Neutrophil (primary cell): ENCODE data around the gene LMCD1.

Experiments
- H3K27ac ChIP-seq: fragments of 200-600 bp; sonication (generic); 2 replicates; pipeline ENCODE4 v1.5.1; 2016; ENCODE audit warnings: mild to moderate bottlenecking, moderate library complexity
- H3K27me3 ChIP-seq: fragments of 200-600 bp; sonication (generic); 2 replicates; pipeline ENCODE4 v1.6.0; 2016; ENCODE audit warnings: mild to moderate bottlenecking
- H3K36me3 ChIP-seq: fragments of 200-600 bp; sonication (generic); 2 replicates; pipeline ENCODE4 v1.5.1; 2017
- H3K4me1 ChIP-seq, 2 experiments: fragments of 200-600 bp in 1 of 2; sonication (generic) in 1 of 2; 1 replicate in 1 of 2; 2 replicates in 1 of 2; pipeline versions ENCODE4 v1.5.1 to v1.6.1; 2013 to 2016; ENCODE audit warnings: low read depth in 1 of 2, low read length in 1 of 2, mild to moderate bottlenecking in 1 of 2, moderate library complexity in 1 of 2; ENCODE audit not compliant: control insufficient read depth in 1 of 2, insufficient read depth in 1 of 2
- H3K4me3 ChIP-seq, 2 experiments: fragments of 200-600 bp in 1 of 2; sonication (generic) in 1 of 2; 1 replicate in 1 of 2; 2 replicates in 1 of 2; pipeline ENCODE4 v1.5.1; 2013 to 2016; ENCODE audit warnings: low read depth in 1 of 2, low read length in 1 of 2, mild to moderate bottlenecking in 1 of 2, moderate library complexity in 1 of 2
- H3K9me3 ChIP-seq: fragments of 200-600 bp; sonication (generic); 2 replicates; pipeline ENCODE4 v1.5.1; 2016
- TF ChIP-seq, protein P1 (sequence below): fragments of 200-600 bp; sonication (generic); IDR thresholded peaks from 2 replicates; pipeline ENCODE4 v1.5.1; 2016; ENCODE audit warnings: antibody characterized with exemption

Gene LMCD1

DNA sequence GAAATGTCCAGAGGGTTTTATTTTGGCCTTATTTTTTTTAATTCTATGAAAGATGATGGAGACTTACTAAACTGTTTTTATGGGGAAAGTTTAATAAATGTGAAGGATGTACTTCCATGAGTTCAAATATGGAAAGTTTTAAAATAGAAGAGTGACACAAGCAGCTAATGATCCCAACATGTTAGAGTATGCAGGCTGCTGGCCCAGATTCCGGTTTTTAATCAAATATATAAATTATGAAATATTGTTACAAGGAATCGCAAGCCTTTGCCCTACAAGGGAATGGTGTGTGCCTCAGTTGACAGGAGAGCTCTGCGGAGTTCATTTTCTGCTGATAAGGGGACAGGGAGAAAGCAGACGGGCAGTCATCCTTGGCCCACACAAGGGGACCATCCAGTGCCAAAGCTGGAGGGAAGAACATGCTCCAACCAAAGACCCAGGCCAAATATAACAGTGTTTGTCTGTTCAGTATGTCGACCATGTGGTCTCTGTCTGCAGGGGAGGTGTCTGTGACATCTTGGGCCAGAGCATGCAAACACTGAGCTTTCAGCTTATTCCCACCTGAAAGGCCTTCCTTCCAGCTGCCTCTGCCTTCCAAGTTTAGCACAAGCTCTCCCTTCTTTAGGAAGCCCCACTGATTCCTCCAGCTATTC, 73.2 kb downstream of the LMCD1 start:
- Histone ChIP-seq H3K4me3 (no peak overlapping the region), H3K36me3 (no peaks in the 10 kb centered on the region), H3K9me3 (no peaks in the 10 kb centered on the region), H3K4me1 (no peaks in the 10 kb centered on the region), H3K27me3 (no peaks in the 10 kb centered on the region), H3K27ac (no peak overlapping the region)
- TF ChIP-seq, protein P1, sequence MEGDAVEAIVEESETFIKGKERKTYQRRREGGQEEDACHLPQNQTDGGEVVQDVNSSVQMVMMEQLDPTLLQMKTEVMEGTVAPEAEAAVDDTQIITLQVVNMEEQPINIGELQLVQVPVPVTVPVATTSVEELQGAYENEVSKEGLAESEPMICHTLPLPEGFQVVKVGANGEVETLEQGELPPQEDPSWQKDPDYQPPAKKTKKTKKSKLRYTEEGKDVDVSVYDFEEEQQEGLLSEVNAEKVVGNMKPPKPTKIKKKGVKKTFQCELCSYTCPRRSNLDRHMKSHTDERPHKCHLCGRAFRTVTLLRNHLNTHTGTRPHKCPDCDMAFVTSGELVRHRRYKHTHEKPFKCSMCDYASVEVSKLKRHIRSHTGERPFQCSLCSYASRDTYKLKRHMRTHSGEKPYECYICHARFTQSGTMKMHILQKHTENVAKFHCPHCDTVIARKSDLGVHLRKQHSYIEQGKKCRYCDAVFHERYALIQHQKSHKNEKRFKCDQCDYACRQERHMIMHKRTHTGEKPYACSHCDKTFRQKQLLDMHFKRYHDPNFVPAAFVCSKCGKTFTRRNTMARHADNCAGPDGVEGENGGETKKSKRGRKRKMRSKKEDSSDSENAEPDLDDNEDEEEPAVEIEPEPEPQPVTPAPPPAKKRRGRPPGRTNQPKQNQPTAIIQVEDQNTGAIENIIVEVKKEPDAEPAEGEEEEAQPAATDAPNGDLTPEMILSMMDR: no peak

DNA sequence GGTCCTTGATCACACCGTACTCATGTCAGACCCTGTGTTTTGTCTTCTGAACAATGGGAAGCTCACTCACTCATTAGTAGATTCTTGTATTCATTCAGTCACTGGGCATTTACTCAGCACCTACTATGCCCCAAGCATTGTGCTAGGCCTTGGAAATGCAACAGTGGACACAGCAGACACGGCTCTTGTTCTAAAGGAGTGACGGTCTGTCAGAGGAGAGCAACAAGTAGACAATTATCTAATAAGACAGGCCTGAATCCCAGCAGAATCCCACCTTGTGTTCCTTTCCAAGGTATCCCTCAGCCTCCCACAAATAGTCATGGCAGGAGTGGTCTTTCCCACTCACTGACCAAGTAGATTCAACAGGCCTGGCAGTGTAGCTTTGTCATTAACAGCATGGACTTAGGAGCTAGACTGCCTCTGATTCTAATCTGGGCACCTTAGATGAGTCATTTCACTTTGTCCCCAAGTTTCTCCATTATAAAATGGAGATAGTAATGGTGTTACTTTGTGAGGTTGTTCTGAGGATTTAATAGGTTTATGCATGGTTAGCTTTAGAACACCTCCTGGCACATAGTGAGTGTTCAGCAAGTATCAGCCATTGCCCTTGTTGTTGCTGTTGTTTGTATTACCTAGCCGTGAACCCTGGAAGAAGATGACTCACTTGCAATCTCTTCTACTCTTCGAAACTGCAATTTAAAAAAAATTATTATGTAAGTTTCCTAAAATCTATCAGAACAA, 73.9 kb downstream of the LMCD1 start:
- Histone ChIP-seq H3K4me1 (no peaks in the 10 kb centered on the region), H3K4me3 (no peak overlapping the region), H3K36me3 (no peaks in the 10 kb centered on the region), H3K27ac (no peak overlapping the region), H3K9me3 (no peaks in the 10 kb centered on the region), H3K27me3 (no peaks in the 10 kb centered on the region)
- TF ChIP-seq, protein P1: no peak

DNA sequence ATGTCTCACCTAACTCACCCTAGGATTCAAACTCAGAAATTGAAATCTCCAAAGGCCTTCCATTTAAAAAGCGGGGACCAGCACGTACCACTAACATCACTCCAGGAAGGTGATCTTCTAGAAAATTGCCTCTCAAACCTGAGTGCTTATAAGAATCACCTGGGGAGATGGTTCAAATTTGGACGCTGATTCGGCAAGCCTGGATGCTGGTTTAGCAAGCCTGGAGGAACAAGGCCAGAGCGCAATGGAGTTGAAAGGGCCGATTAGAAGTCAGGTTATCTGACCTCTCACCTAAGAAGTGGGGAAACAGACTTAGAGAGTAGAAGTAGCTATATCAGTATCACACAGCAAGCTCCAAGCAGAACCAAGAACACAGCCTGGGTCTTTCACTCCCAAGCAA, 74.8 kb downstream of the LMCD1 start:
- H3K4me3 ChIP-seq: no peak overlapping the region
- no peaks in the 10 kb centered on the region for H3K4me1 ChIP-seq
- H3K9me3 ChIP-seq: no peaks in the 10 kb centered on the region
- H3K27ac ChIP-seq: no peak overlapping the region
- TF ChIP-seq, protein P1: no peak
- H3K36me3 ChIP-seq: no peaks in the 10 kb centered on the region
- no peaks in the 10 kb centered on the region for H3K27me3 ChIP-seq

DNA sequence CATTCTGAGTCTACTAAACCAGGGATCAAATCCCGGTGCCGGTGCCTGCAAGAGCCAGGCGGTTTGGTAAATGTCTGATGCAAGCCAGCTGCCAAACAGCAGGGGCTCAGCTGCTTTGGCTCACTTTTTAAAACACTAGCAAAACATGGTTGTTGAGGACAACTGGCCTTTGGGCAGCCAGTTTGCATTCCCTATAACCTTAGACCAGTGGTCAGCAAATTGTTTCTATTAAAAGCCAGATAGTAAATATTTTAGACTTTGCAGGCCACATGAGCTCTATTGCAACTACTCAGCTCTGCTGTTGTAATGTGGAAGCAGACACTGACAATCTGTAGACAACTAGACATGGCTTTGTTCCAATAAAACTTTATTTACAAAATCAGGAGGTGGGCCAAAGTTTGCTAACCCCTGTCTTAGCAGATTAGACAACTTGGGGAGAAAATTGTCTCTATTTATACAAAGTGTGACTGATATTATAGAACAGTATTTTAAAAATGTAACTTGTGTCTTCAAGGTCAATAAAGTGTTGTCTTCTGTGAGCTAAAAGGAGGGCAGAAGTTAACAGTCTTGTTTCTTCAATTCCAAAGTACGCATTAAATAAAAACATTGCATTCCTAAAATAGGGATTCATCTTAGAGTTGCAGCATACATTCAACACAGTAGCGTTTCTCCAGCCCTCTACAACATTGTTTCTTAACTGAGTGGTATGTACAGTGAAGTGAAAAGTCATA, 75.4 kb downstream of the LMCD1 start:
- Histone ChIP-seq H3K9me3 (no peaks in the 10 kb centered on the region), H3K36me3 (no peaks in the 10 kb centered on the region), H3K27ac (no peak overlapping the region), H3K4me3 (no peak overlapping the region), H3K4me1 (no peaks in the 10 kb centered on the region), H3K27me3 (no peaks in the 10 kb centered on the region)
- TF ChIP-seq, protein P1: no peak

DNA sequence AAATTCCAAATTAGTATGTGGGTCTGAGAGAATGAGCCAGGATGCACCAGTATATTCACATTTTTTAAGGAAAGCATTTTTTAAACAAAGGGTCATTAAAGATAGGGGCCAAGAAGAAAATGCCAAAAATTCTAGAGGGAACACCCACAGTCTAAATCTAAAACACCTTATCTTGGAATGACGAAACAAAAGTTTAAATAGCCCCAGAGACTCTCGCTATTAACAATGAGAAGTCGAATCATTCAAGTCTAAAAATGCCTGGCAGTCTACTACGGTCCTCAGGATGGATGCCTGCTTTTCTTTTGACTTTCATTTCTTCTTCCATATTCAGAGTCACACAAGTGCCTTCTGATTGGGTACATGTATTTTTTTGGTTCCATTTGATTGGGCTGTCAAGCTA, 76.7 kb downstream of the LMCD1 start:
- TF ChIP-seq, protein P1: no peak

More for the DNA sequence above, 76.7 kb downstream of the LMCD1 start:
- no peaks in the 10 kb centered on the region for H3K4me1 ChIP-seq
- no peak overlapping the region for H3K4me3 ChIP-seq
- H3K36me3 ChIP-seq: no peaks in the 10 kb centered on the region
- no peaks in the 10 kb centered on the region for H3K27me3 ChIP-seq
- no peaks in the 10 kb centered on the region for H3K9me3 ChIP-seq
- H3K27ac ChIP-seq: no peak overlapping the region
